ENCODE results near the gene IQCE. TPM values are rescaled to one million over a fixed set of nuclear protein-coding genes. Genes with fewer than 3 reads are reported as not detected.
A peak's percentile ranks its signal among the peaks of the same experiment; 100 is the strongest.

IQCE gene
- total RNA-seq, 1 donor from 2014 or later, result 25.7 TPM

GRCh38 chr7:2633538-2634266, 74.9 kb downstream of the IQCE start:
- DNase-seq (ENCODE audit: extremely low spot score, unreplicated experiment), result no peak
- Mint-ChIP-seq H3K27ac (peak overlapping the region; percentile 93), H3K4me3 (peak overlapping the region; percentile 95), H3K27me3 (no peaks in the 10 kb centered on the region), H3K4me1 (ENCODE audit: unreplicated experiment) (peaks cover 18% of the 10 kb centered on the region), H3K36me3 (no peaks in the 10 kb centered on the region), H3K9me3 (no peaks in the 10 kb centered on the region)
- no peak for TF ChIP-seq CTCF (conservative IDR thresholded peaks at IDR 0.05)

GRCh38 chr7:2634267-2635145, 75.7 kb downstream of the IQCE start:
- Mint-ChIP-seq H3K27me3 (no peaks in the 10 kb centered on the region), H3K9me3 (no peaks in the 10 kb centered on the region), H3K27ac (peak overlapping the region; percentile 93), H3K4me3 (peak overlapping the region; percentile 95), H3K36me3 (no peaks in the 10 kb centered on the region), H3K4me1 (ENCODE audit: unreplicated experiment) (peaks cover 18% of the 10 kb centered on the region)
- no peak for DNase-seq (ENCODE audit: extremely low spot score, unreplicated experiment)
- TF ChIP-seq CTCF (conservative IDR thresholded peaks at IDR 0.05), result no peak

DNA sequence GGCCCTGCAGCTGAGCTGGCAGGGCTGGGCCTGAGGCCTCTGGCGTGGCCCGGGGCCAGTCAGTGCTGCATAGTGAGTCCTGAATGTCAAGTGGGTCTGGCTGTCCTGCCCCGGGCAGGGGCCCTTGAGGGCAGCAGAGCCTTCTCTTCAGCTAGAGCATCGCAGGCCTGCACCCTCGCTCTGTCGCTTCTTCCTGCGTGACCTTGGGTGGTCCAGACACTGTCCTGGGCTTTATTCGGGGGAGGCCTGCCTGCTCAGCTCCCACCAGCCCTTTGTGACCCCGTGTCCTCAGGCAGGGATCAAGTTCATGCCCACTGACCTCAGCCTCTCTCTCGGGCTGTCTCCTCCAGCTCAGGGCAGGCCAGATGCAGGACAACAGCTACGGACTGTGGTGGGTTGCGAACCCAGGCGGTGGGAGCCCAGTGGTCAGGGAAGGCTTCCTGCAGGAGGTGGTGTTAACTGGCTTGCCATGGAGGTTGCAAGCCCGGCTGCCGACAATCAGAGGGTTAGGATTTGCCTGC, 76.4 kb downstream of the IQCE start:
- TF ChIP-seq CTCF (conservative IDR thresholded peaks at IDR 0.05), result no peak
- H3K27me3 Mint-ChIP-seq, result no peaks in the 10 kb centered on the region
- no peak for DNase-seq (ENCODE audit: extremely low spot score, unreplicated experiment)
- H3K4me1 Mint-ChIP-seq (ENCODE audit: unreplicated experiment), result peaks cover 18% of the 10 kb centered on the region
- no peaks in the 10 kb centered on the region for H3K9me3 Mint-ChIP-seq
- H3K4me3 Mint-ChIP-seq, result peak overlapping the region; percentile 67
- H3K36me3 Mint-ChIP-seq, result no peaks in the 10 kb centered on the region
- peak overlapping the region; percentile 29 for H3K27ac Mint-ChIP-seq

DNA sequence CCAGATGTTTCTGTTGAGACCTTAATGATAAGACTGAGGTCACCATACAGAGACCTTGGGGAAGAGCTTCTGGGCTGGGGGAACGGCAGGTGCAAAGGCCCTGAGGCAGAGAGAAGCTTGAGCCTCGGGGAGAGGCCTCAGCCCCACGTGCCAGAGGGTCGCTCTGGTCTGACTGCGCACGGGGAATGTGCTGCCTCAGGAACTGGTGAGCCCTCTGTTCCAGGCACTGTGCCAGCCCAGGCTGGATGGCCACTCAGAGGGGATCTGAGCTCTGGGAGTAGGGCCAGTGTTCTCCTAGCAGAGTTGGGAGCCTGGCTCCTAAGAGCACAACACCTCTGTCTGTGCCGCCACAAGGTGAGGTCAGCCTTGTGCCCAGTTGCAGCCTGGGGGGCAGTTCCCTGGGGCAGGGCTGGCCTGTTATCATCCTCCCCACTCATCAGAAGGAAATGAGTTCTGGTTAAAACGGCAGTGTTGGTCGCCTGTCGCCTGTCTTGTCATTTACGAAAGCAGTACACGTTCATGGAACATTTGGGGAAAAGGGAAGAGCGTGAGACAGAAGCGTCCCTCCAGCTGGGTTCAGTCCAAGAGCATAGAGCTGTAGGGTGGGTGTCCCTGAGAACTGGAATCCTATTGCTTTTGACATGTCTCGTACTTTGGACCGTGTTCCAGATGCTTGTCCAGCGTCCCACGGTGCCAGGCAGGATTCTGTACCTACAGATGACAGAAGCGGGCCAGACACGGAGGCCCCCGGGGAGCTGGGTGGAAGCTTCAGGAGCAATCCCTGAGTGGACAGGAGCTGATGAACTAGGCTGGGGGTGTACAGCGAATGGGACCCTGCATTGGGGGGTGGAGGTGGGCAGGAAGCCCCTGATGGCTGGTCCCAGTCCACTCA, 77.3 kb downstream of the IQCE start:
- Mint-ChIP-seq H3K4me1 (ENCODE audit: unreplicated experiment) (peaks cover 17% of the 10 kb centered on the region), H3K27me3 (no peaks in the 10 kb centered on the region), H3K9me3 (no peaks in the 10 kb centered on the region), H3K4me3 (peak overlapping the region; percentile 67), H3K36me3 (no peaks in the 10 kb centered on the region), H3K27ac (peak overlapping the region; percentile 75)
- TF ChIP-seq CTCF (conservative IDR thresholded peaks at IDR 0.05), result no peak
- DNase-seq (ENCODE audit: extremely low spot score, unreplicated experiment), result no peak

DNA sequence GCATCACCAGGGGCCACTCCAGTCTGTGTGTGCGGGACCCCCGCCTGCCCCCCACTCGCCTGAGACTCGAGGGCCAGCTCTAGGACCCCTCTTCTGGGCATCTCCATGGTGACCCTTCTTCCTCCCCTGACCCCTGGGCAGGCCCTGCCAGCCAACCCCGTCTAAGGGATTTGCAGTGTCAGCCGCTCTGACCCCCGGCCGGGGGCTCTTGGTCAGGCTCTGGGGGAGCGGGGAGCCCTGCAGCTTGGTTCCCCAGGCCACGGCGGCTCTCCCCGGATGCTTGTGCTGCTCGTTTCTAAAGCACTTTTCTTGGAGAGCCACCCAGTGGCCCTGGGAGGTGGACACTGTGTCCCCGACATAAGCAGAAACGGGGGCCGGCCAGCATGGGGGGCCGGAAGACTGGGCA, 78.3 kb downstream of the IQCE start:
- no peaks in the 10 kb centered on the region for H3K9me3 Mint-ChIP-seq
- no peaks in the 10 kb centered on the region for H3K36me3 Mint-ChIP-seq
- H3K4me1 Mint-ChIP-seq (ENCODE audit: unreplicated experiment), result peaks cover 14% of the 10 kb centered on the region
- no peak for TF ChIP-seq CTCF (conservative IDR thresholded peaks at IDR 0.05)
- DNase-seq (ENCODE audit: extremely low spot score, unreplicated experiment), result no peak
- no peak overlapping the region for H3K4me3 Mint-ChIP-seq
- no peak overlapping the region for H3K27ac Mint-ChIP-seq
- no peaks in the 10 kb centered on the region for H3K27me3 Mint-ChIP-seq
